22Rv1 (cell line): ENCODE results near the gene SLC2A9.

Experiments
- CTCF ChIP-seq: fragments of 450-650 bp; IDR thresholded peaks from 2 replicates; pipeline ENCODE4 v1.5.1; 2017; ENCODE audit warnings: mild to moderate bottlenecking
- ZFX ChIP-seq: fragments of 450-650 bp; IDR thresholded peaks from 2 replicates; pipeline ENCODE4 v1.6.1; 2017; ENCODE audit warnings: antibody characterized with exemption, borderline replicate concordance

- no peak for TF ChIP-seq CTCF
- no peak for TF ChIP-seq ZFX
These were observed 19.7 kb upstream of the SLC2A9 start for GRCh38 chr4:10041036-10041435.
